NCI-H82 (cell line): Measurements from ENCODE around the gene KIAA1549.
"Not testable (repeated sequence)": the region's sequence is repeated elsewhere in the genome, so short reads cannot be mapped to it uniquely, and the experiment has no call there.

Experiments
- DNase-seq: peaks from one replicate; lab custom pipeline; 2025; lab: John Stamatoyannopoulos, UW

Gene KIAA1549

DNA sequence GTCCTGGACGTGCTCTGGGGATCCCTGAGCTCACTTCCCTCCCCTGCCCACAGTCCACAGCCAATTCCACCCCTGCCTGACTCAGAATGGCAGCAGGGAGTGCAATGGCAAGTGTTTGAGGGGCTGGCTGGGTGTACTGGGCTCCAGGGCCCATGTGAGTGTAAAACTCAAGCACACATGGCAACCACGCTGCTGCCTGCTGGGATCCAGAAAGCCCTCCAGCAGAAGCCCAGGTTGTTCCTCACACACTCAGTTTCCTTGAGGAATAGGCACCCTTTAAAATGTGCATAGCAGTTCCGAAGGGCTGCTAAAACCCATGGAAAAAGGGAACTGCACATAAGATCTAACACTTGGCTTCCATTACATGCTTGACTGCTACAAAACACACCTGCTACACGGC, 171.8 kb downstream of the KIAA1549 start:
- no peak for DNase-seq

DNA sequence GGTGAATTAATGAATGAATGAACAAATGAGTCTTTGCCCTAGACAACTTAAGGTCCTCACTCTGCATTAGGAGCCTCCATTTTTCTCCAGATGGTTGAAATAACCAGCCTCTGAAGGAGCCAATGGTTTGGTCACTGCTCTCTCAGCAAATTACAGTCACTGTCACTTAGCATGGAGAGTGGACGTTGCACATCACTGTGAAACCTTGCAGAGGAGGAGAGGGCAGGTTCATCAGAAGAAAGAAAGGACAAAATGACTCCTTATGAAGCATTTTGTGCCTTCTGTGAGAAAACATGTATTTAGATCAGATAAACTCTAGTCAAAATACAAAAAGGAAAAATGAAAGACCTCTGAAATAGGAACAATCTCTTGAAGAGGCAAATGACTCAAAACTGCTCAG, 176.6 kb downstream of the KIAA1549 start:
- DNase-seq = no peak

DNA sequence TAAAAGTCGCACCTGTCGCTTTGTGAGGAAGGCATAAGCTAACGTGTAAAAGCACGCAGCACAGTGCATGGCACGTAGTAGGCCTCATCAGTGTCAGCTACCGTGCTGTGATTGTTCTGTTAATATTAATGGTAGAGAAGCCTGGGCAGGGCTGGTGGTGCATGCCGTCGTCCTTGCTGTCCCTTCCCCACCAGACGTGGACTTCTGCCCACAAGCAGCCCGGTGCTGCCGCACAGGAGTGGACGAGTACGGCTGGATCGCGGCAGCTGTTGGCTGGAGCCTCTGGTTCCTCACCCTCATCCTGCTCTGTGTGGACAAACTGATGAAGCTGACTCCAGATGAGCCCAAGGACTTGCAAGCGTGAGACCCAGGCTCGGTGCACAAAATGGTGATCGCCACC, 178.5 kb downstream of the KIAA1549 start:
- no peak for DNase-seq

DNA sequence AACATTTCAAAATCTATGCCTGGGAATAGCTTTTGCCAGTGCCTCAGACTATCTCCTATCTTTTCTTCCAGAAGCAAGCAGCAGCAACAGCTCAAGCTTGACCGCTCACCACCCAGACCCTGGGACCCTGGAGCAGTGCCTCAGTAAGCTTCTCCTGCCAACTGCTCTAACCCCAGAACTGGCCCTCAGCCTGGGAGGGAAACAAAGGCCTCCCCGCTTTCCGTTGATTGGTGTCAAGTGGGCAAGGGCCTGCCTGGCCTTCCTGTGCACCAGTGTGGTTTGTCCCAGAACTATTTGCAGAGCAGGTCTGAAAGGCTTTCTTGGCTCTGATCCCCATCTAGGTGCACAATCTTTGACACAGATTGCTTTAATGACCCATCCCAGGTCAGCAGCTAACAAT, 179.9 kb downstream of the KIAA1549 start:
- no peak for DNase-seq

DNA sequence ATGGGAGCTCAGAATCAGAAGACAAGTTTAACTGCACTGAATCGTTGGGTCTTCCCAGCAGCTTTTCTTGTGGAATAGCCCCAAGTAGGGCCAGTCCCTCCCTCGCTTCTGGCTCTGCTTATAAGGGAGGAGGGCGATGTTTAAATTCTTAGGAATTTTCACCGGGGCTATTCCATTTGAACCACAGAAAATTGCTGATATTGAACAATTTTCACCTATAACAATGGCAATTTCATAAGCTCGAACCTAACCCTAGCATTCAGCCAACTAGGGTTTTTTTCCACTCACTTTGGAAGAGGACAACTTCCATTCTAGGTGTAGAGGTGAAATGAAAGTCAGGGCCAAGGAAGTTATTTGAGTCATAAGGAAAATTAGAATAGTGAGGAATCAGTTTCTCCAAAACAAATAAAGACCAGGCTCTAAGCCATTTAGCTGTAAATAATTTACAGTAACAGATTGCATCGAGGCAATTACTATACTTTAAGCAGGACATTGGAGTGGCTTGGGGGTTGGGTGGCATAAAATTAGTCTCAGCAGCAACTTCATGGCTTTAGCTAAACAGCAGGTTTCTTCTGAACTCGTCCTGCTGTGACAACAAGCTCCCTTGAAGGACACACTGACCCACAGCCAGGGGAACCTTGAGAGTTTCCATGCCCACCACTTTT, 181.7 kb downstream of the KIAA1549 start:
- DNase-seq = peak; percentile 4

DNA sequence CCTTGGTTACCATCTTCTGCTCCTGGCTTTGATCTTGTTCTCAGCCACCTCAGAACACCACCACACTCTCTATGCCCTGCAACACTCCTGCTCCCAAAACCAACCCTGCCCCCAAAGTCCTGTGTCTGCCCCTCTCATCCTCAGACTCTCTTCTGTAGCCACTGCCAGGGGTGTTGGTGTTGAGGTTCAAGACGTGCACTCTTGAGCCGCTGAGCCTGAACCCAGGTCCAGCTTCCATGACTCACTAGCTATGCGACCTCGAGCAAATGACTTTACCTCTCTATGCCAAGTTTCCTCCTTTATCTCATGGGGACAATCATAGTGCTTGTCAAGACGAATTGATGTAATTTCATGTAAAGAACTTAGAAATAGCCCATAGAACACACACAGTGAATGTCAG, 182.4 kb downstream of the KIAA1549 start:
- DNase-seq = no peak

DNA sequence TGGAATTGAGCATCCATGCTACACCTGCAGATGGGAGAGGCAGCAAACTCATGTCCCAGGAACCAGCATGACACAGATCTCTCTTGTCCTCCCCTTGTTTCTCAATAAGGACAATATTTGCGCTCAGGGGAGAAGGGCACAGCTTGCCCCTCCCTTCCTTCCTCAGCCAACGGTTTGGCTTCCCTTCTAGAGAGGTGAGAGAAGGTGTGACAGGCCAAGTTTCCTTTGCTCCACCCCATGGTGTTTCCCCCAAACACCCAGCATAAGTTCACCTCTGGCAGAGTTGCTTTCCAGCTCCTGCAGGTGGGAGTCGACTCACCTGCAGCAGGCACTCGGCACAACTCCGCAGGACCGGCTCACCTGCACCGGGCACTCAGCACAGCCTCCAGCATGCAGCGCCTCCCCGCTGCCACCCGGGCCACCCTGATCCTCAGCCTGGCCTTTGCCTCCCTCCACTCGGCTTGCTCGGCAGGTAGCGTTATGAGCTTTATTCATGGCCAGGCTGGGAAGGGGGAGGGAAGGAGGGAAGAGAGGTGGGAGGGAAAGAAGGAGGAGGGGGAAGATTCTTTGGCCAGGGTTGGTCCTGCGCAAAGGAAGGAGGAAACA, 183.4 kb downstream of the KIAA1549 start, which contains the start of the genes ATP6V0A4 and TMEM213:
TSS of gene ATP6V0A4 (minus strand) at position 482 of the 606 bp plus-strand sequence. CDS start 26,949 bp downstream, outside the sequence.
TSS of gene TMEM213 (plus strand) at position 280 of the 606 bp plus-strand sequence. CDS start at position 391, 111 bp downstream.
- DNase-seq = peak; percentile 9

DNA sequence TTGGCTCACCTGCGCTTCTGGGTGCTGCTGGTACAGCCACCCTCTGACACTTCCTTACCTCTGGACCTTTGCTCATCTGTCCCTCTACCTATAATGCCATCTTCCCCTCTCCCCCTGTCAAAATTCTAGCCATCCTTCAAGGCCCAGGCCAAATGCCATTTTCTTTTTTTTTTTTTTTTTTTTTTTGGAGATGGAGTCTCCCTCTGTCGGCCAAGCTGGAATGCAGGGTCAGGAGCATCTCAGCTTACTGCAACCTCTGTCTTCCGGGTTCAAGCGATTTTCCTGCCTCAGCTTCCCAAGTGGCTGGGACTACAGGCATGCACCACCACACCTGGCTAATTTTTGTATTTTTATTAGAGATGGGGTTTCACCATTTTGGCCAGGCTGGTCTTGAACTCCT, 184.1 kb downstream of the KIAA1549 start:
- not testable (repeated sequence) for DNase-seq

DNA sequence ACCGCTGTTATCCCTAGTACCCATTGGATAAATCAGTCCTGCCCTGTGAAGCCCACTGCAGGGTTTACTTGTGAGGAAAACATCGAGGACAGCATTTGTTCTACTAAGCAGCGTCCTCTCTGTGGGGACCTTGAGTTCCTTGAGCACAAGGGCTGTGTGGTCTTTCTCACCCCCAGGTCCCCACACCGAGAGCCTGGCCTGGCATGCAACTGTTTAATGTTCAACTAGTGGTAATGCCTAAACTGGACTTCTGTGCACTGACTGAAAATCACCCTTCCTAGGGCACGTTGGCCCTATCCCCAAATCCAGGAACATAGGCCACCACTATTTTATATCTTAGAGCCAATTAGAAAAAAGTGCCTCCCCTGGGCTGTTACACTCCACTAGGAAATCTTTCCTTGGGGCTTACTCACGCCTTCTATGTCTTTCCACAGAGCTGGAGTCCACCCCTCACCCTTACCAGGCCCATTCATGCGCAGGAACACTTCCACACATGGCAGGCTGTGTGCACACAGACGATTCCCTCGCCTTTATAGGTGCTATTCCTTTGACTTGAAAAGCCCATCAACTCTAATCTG, 185.1 kb downstream of the KIAA1549 start:
- no peak for DNase-seq

DNA sequence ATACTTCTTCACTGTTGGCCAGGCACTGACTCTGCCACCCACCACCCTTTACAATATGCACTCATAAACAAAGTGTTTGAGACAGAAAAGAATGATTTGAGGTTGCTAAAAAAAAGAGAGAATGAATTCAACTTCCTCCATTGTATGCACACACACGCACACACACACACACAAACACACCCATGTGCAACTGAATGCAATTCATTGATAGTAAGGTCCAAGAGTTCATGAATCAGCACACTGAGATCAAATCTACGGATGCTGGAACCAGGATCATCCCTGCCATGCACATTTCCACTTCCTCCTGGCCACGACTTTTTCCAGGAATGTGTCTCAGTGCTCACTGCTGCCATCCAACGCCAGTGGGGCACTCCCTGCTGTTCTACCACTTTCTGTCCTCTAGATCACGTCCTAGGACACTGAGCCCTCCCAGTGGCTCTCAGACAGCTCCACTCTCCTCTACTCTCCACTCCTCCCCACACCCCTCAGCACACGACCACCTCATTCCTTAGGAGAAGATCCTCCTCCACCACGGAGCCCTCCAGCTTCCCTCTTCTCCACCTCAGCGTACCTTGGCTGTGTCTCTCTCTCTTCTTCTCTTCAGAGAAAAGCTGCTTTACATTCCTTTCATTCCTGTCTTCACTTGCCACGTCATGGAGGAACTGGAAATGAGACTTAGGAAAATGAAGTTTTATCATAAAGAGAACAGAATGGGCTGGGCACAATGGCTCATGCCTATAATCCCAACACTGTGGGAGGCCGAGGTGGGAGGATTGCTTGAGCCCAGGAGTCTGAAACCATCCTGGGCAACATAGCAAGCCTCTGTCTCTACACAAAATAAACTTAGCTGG, 195.4 kb downstream of the KIAA1549 start:
- no peak for DNase-seq

DNA sequence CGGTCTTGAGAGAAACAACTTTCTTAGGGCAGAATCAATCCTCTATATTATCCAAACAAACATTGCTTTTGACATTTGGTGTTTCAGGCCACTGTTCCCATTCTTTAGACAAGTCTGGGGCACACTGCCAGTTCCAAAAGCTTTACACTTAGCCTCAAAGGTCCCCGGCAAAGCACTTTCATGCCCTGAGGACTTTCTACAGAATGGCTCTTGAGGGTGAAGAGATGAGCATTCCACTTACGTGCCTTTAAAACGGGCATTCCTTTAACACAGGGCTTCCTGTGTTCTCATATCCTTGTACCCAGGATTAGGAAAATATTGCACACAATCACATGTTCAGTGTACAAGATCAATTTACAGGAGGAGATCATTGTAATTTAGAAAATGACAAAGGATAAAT, 196.5 kb downstream of the KIAA1549 start:
- DNase-seq = no peak
